Measurements from ENCODE around the gene RPGR. TPM values are rescaled to one million over a fixed set of nuclear protein-coding genes. Genes with fewer than 3 reads are reported as not detected.

The RPGR gene
- total RNA-seq, 6 experiments from 2014 or later = 1.9 to 14.1 (median 3.6) TPM

- Histone ChIP-seq H3K9me3 (no peaks in the 10 kb centered on the region), H3K27ac (peak overlapping the region in 2 of 3 donors; percentile 33 to 51), H3K27me3 (no peaks in the 10 kb centered on the region), H3K4me3 (no peak overlapping the region), H3K36me3 (no peaks in the 10 kb centered on the region), H3K4me1 (peaks cover 0 to 7% (median 0%) of the 10 kb centered on the region in 4 donors)
- DNase-seq (peak in 1 of 3 donors; percentile 55), ATAC-seq (peak; percentile 67 to 85 (median 78))
- WGBS (ENCODE audit: insufficient coverage, low coverage, low lambda C conversion rate, missing lambda C conversion rate) = 37% methylated on average over 5 of the region's 5 CpGs
- intact Hi-C loops (cut with DNase I) = no loop called here
- no peak for TF ChIP-seq CTCF (IDR thresholded peaks at IDR 0.05)
- no peak for TF ChIP-seq POLR2A (IDR thresholded peaks at IDR 0.05)
Measured at GRCh38 chrX:38336538-38337240, 9.4 kb upstream of the RPGR start.

- peak; percentile 31 to 50 (median 44) for TF ChIP-seq CTCF (IDR thresholded peaks at IDR 0.05)
- no peak for TF ChIP-seq POLR2A (IDR thresholded peaks at IDR 0.05)
- Histone ChIP-seq H3K9me3 (no peaks in the 10 kb centered on the region), H3K4me1 (peaks cover 0 to 7% (median 0%) of the 10 kb centered on the region in 4 donors), H3K36me3 (no peaks in the 10 kb centered on the region), H3K4me3 (no peak overlapping the region), H3K27me3 (no peaks in the 10 kb centered on the region), H3K27ac (no peak overlapping the region)
- peak; percentile 68 to 77 (median 74) for ATAC-seq
- DNase-seq = no peak
- intact Hi-C loops (cut with DNase I) = no loop called here
Measured at GRCh38 chrX:38335382-38335781, 8.1 kb upstream of the RPGR start.

GRCh38 chrX:38332505-38332904 is 5.2 kb upstream of the RPGR start:
- DNase-seq = no peak
- ATAC-seq = no peak
- Histone ChIP-seq H3K4me3 (no peak overlapping the region), H3K27me3 (no peaks in the 10 kb centered on the region), H3K36me3 (no peaks in the 10 kb centered on the region), H3K9me3 (no peaks in the 10 kb centered on the region), H3K4me1 (peaks cover 0 to 7% (median 0%) of the 10 kb centered on the region in 4 donors), H3K27ac (no peak overlapping the region)
- TF ChIP-seq CTCF (IDR thresholded peaks at IDR 0.05) (no peak), POLR2A (IDR thresholded peaks at IDR 0.05) (no peak)
- intact Hi-C loops (cut with DNase I) = no loop called here

- Histone ChIP-seq H3K9me3 (no peaks in the 10 kb centered on the region), H3K4me1 (peaks cover 0 to 2% (median 0%) of the 10 kb centered on the region in 4 donors), H3K27me3 (no peaks in the 10 kb centered on the region), H3K4me3 (peak overlapping the region in 1 of 3 donors; percentile 78), H3K27ac (peak overlapping the region in 1 of 3 donors; percentile 76), H3K36me3 (no peaks in the 10 kb centered on the region)
- TF ChIP-seq CTCF (IDR thresholded peaks at IDR 0.05) = peak in 1 of 4 donors; percentile 2
- TF ChIP-seq POLR2A (IDR thresholded peaks at IDR 0.05) = no peak
- DNase-seq = no peak
- intact Hi-C loops (cut with DNase I) = no loop called here
- 8% methylated on average over 4 of the region's 4 CpGs for WGBS (ENCODE audit: insufficient coverage, low coverage, low lambda C conversion rate, missing lambda C conversion rate)
- no peak for ATAC-seq
Measured at GRCh38 chrX:38327775-38328081, 419 bp upstream of the RPGR start.
